ENCODE results near the gene ACAP1. TPM values are rescaled to one million over a fixed set of nuclear protein-coding genes. Genes with fewer than 3 reads are reported as not detected.

Gene ACAP1
- polyA plus RNA-seq, 1 experiment, result 0.35 TPM

GRCh38 chr17:7355573-7355972 lies 19.2 kb downstream of the ACAP1 start:
- no peak overlapping the region for H3K27ac ChIP-seq (ENCODE audit: low read depth, low read length)
- no peaks in the 10 kb centered on the region; the same call in 1 of the 2 replicates for H3K9me3 ChIP-seq (ENCODE audit: control insufficient read depth, insufficient read depth, low read length)
- ChIA-PET POLR2A (interaction anchor here (1.5 kb wide), 1 partner anchor 128 kb away, joined by 3 read pairs; no protein-coding TSS in a partner anchor), CTCF (interaction anchor here (0.7 to 2.8 kb wide), 21 partner anchors 9 to 234 kb away, joined by 3 to 22 read pairs (median 3); partner anchors contain the start of genes PLSCR3, SENP3, SOX15 and TMEM102)
- DNase-seq (ENCODE audit: low read depth, low spot score), result no peak
- H3K4me3 ChIP-seq (ENCODE audit: low read depth, low read length), result no peak overlapping the region
- H3K27me3 ChIP-seq (ENCODE audit: control insufficient read depth, insufficient read depth, low read length), result no peaks in the 10 kb centered on the region
- TF ChIP-seq, protein P1, sequence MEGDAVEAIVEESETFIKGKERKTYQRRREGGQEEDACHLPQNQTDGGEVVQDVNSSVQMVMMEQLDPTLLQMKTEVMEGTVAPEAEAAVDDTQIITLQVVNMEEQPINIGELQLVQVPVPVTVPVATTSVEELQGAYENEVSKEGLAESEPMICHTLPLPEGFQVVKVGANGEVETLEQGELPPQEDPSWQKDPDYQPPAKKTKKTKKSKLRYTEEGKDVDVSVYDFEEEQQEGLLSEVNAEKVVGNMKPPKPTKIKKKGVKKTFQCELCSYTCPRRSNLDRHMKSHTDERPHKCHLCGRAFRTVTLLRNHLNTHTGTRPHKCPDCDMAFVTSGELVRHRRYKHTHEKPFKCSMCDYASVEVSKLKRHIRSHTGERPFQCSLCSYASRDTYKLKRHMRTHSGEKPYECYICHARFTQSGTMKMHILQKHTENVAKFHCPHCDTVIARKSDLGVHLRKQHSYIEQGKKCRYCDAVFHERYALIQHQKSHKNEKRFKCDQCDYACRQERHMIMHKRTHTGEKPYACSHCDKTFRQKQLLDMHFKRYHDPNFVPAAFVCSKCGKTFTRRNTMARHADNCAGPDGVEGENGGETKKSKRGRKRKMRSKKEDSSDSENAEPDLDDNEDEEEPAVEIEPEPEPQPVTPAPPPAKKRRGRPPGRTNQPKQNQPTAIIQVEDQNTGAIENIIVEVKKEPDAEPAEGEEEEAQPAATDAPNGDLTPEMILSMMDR (IDR thresholded peaks at IDR 0.05; ENCODE audit: low read depth, low read length), result no peak

DNA sequence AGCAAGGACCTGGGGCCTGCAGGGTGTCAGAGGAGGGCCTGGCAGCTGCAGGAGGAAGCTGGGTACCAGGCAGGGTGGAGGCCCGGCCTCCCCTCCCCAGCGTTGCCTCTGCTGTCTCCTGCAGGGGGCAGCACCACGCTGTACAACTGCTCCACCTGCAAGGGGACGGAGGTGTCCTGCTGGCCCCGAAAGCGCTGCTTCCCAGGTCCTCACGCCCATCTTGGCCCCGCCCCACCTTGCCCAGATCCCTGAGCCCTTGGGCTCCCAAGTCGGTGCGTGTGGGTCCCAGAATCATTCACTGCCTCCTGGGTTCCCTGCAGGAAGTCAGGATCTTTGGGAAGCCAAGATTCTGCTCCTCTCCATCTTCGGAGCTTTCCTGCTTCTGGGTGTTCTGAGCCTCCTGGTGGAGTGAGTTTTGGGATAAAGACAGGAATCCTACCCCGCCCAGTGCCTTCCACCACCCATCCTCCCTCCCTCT lies 19.8 kb downstream of the ACAP1 start:
- CTCF ChIA-PET, result interaction anchor here (0.6 to 2.8 kb wide), 22 partner anchors 10 to 387 kb away, joined by 3 to 22 read pairs (median 3); partner anchors contain the start of genes PLSCR3, SENP3, SOX15 and TMEM102
- TF ChIP-seq, protein P1 (IDR thresholded peaks at IDR 0.05; ENCODE audit: low read depth, low read length), result peak; percentile 71
- H3K27me3 ChIP-seq (ENCODE audit: control insufficient read depth, insufficient read depth, low read length), result no peaks in the 10 kb centered on the region
- POLR2A ChIA-PET, result interaction anchor here (0.7 to 1.5 kb wide), 3 partner anchors 48 to 278 kb away, joined by 3 read pairs; partner anchors contain the start of gene TMEM256
- no peak overlapping the region for H3K4me3 ChIP-seq (ENCODE audit: low read depth, low read length)
- no peaks in the 10 kb centered on the region; the same call in 1 of the 2 replicates for H3K9me3 ChIP-seq (ENCODE audit: control insufficient read depth, insufficient read depth, low read length)
- DNase-seq (ENCODE audit: low read depth, low spot score), result no peak
- H3K27ac ChIP-seq (ENCODE audit: low read depth, low read length), result no peak overlapping the region

GRCh38 chr17:7356756-7357155 lies 20.4 kb downstream of the ACAP1 start:
- no peak for DNase-seq (ENCODE audit: low read depth, low spot score)
- no peaks in the 10 kb centered on the region; the same call in 1 of the 2 replicates for H3K9me3 ChIP-seq (ENCODE audit: control insufficient read depth, insufficient read depth, low read length)
- POLR2A ChIA-PET, result interaction anchor here (0.7 to 1.5 kb wide), 3 partner anchors 47 to 278 kb away, joined by 3 read pairs; partner anchors contain the start of gene TMEM256
- H3K27ac ChIP-seq (ENCODE audit: low read depth, low read length), result no peak overlapping the region
- H3K27me3 ChIP-seq (ENCODE audit: control insufficient read depth, insufficient read depth, low read length), result no peaks in the 10 kb centered on the region
- CTCF ChIA-PET, result interaction anchor here (0.6 to 2.8 kb wide), 12 partner anchors 10 to 386 kb away, joined by 3 to 22 read pairs (median 4); partner anchors contain the start of genes PLSCR3, SENP3, SOX15 and TMEM102
- no peak overlapping the region for H3K4me3 ChIP-seq (ENCODE audit: low read depth, low read length)
- TF ChIP-seq, protein P1 (IDR thresholded peaks at IDR 0.05; ENCODE audit: low read depth, low read length), result no peak

- DNase-seq (ENCODE audit: low read depth, low spot score), result no peak
- Histone ChIP-seq H3K27ac (ENCODE audit: low read depth, low read length) (no peak overlapping the region), H3K27me3 (ENCODE audit: control insufficient read depth, insufficient read depth, low read length) (no peaks in the 10 kb centered on the region), H3K9me3 (ENCODE audit: control insufficient read depth, insufficient read depth, low read length) (no peaks in the 10 kb centered on the region), H3K4me3 (ENCODE audit: low read depth, low read length) (no peak overlapping the region)
- TF ChIP-seq, protein P1 (IDR thresholded peaks at IDR 0.05; ENCODE audit: low read depth, low read length), result no peak
- POLR2A ChIA-PET, result no interaction called here
- CTCF ChIA-PET, result interaction anchor here (1.0 to 2.2 kb wide), 2 partner anchors 12 to 138 kb away, joined by 3 to 9 read pairs; no protein-coding TSS in a partner anchor
These were observed 21.1 kb downstream of the ACAP1 start for GRCh38 chr17:7357381-7357780.

GRCh38 chr17:7361906-7362305 lies 25.6 kb downstream of the ACAP1 start:
- TF ChIP-seq, protein P1 (IDR thresholded peaks at IDR 0.05; ENCODE audit: low read depth, low read length), result no peak
- POLR2A ChIA-PET, result interaction anchor here (0.5 kb wide), 1 partner anchor 10 kb away, joined by 5 read pairs; no protein-coding TSS in a partner anchor

More at GRCh38 chr17:7361906-7362305, 25.6 kb downstream of the ACAP1 start:
- CTCF ChIA-PET, result interaction anchor here (0.8 to 1.2 kb wide), 2 partner anchors 75 to 199 kb away, joined by 3 to 10 read pairs; no protein-coding TSS in a partner anchor
- DNase-seq (ENCODE audit: low read depth, low spot score), result no peak
- no peaks in the 10 kb centered on the region for H3K9me3 ChIP-seq (ENCODE audit: control insufficient read depth, insufficient read depth, low read length)
- H3K4me3 ChIP-seq (ENCODE audit: low read depth, low read length), result no peak overlapping the region
- no peaks in the 10 kb centered on the region for H3K27me3 ChIP-seq (ENCODE audit: control insufficient read depth, insufficient read depth, low read length)
- H3K27ac ChIP-seq (ENCODE audit: low read depth, low read length), result no peak overlapping the region

All from AG04450 (cell line).